NB4 (cell line): ENCODE measurements around the gene ACSS2.

Experiments
- MYC ChIP-seq: IDR thresholded peaks from 2 replicates; pipeline ENCODE4 v1.6.1; 2011; ENCODE audit warnings: low read depth, low read length
- POLR2A ChIP-seq: IDR thresholded peaks from 2 replicates; pipeline ENCODE4 v1.6.1; 2011; ENCODE audit warnings: mild to moderate bottlenecking; ENCODE audit not compliant: insufficient read length; ENCODE audit errors: extremely low read depth
- TF ChIP-seq, protein P1 (sequence below): IDR thresholded peaks from one replicate; pipeline ENCODE4 v1.5.1; 2012; ENCODE audit warnings: low read depth, low read length

DNA sequence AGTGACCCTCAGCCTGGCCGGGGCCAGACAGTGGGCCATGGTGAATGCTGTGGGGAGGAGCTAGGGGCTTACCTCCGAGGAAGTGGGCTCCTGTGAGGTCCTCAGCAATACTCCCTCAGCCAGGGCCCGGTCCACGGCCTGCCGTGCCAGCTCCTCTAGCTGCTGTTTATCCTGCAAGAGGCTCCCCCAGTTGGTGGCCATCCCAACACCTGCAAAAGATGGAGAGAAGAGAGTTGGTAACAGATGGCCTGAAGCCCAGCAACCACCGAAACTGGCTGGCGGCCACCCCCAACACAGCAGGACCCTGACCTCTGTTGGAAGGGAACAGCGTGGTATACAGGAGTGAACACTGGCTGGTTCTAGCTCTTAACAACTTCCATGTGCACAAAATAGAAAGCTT lies 75.2 kb downstream of the ACSS2 start:
- TF ChIP-seq, protein P1, sequence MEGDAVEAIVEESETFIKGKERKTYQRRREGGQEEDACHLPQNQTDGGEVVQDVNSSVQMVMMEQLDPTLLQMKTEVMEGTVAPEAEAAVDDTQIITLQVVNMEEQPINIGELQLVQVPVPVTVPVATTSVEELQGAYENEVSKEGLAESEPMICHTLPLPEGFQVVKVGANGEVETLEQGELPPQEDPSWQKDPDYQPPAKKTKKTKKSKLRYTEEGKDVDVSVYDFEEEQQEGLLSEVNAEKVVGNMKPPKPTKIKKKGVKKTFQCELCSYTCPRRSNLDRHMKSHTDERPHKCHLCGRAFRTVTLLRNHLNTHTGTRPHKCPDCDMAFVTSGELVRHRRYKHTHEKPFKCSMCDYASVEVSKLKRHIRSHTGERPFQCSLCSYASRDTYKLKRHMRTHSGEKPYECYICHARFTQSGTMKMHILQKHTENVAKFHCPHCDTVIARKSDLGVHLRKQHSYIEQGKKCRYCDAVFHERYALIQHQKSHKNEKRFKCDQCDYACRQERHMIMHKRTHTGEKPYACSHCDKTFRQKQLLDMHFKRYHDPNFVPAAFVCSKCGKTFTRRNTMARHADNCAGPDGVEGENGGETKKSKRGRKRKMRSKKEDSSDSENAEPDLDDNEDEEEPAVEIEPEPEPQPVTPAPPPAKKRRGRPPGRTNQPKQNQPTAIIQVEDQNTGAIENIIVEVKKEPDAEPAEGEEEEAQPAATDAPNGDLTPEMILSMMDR = no peak
- TF ChIP-seq POLR2A (no peak), MYC (no peak)
